SHP77 (cell line): Measurements from ENCODE around the gene GPATCH1.
"Not testable (repeated sequence)": the region's sequence is repeated elsewhere in the genome, so short reads cannot be mapped to it uniquely, and the experiment has no call there.

Experiments
- DNase-seq, 2 experiments: peaks; one replicate each; lab custom pipeline; 2025; lab: John Stamatoyannopoulos, UW

The GPATCH1 gene

GRCh38 chr19:33159893-33160292 lies 78.9 kb downstream of the GPATCH1 start:
- DNase-seq = no peak

GRCh38 chr19:33161201-33161600 lies 80.2 kb downstream of the GPATCH1 start:
- no peak for DNase-seq

GRCh38 chr19:33163481-33163880 lies 82.5 kb downstream of the GPATCH1 start:
- DNase-seq = no peak

- not testable (repeated sequence) for DNase-seq
Measured at GRCh38 chr19:33166037-33166436, 85.1 kb downstream of the GPATCH1 start.

- no peak for DNase-seq
Measured at GRCh38 chr19:33167438-33167837, 86.5 kb downstream of the GPATCH1 start.

GRCh38 chr19:33168528-33168927 lies 87.5 kb downstream of the GPATCH1 start:
- no peak for DNase-seq

- DNase-seq = no peak
Measured at GRCh38 chr19:33171222-33171795, 90.3 kb downstream of the GPATCH1 start.

GRCh38 chr19:33171916-33172359 lies 91.0 kb downstream of the GPATCH1 start:
- no peak for DNase-seq

- no peak for DNase-seq
Measured at GRCh38 chr19:33174186-33174585, 93.2 kb downstream of the GPATCH1 start.

- DNase-seq = no peak
Measured at GRCh38 chr19:33175156-33175782, 94.3 kb downstream of the GPATCH1 start.

GRCh38 chr19:33175886-33176669 lies 95.1 kb downstream of the GPATCH1 start:
- DNase-seq = no peak

- DNase-seq = peak; percentile 96 to 98
Measured at GRCh38 chr19:33176670-33177416, 95.9 kb downstream of the GPATCH1 start.

- DNase-seq = peak in 1 of 2 experiments; percentile 61
Measured at GRCh38 chr19:33177417-33177979, 96.5 kb downstream of the GPATCH1 start.
